ENCODE data around the gene RPL11.
A peak's percentile ranks its signal among the peaks of the same experiment; 100 is the strongest.

The RPL11 gene

GRCh38 chr1:23695667-23696066 is 4.1 kb downstream of the RPL11 start:
- Histone ChIP-seq H3K4me1 (peaks cover 11% of the 10 kb centered on the region), H3K9me3 (peaks cover 3% of the 10 kb centered on the region; the same call in 1 of the 2 replicates), H3K27me3 (ENCODE audit: low read depth) (no peaks in the 10 kb centered on the region), H3K36me3 (replicated peaks) (peaks cover 90% of the 10 kb centered on the region), H3K4me3 (no peak overlapping the region)
- in situ Hi-C loops (cut with MboI; ENCODE audit: low sequenced_read_pairs): no loop called here
- no peak for DNase-seq (ENCODE audit: low spot score in 2 of 2)

GRCh38 chr1:23696335-23696989 is 4.9 kb downstream of the RPL11 start:
- Histone ChIP-seq H3K9me3 (no peaks in the 10 kb centered on the region), H3K4me3 (no peak overlapping the region), H3K36me3 (replicated peaks) (peaks cover 97% of the 10 kb centered on the region), H3K27me3 (ENCODE audit: low read depth) (no peaks in the 10 kb centered on the region), H3K4me1 (peaks cover 11% of the 10 kb centered on the region)
- no peak for DNase-seq (ENCODE audit: low spot score in 2 of 2)
- in situ Hi-C loops (cut with MboI; ENCODE audit: low sequenced_read_pairs): no loop called here

- Histone ChIP-seq H3K27me3 (ENCODE audit: low read depth) (no peaks in the 10 kb centered on the region), H3K36me3 (replicated peaks) (peaks cover 97% of the 10 kb centered on the region), H3K9me3 (no peaks in the 10 kb centered on the region), H3K4me1 (peaks cover 11% of the 10 kb centered on the region), H3K4me3 (no peak overlapping the region)
- in situ Hi-C loops (cut with MboI; ENCODE audit: low sequenced_read_pairs): no loop called here
- DNase-seq (ENCODE audit: low spot score in 2 of 2): no peak
These were observed 6.9 kb downstream of the RPL11 start for GRCh38 chr1:23698466-23698865.

- DNase-seq (ENCODE audit: low spot score in 2 of 2): no peak
- in situ Hi-C loops (cut with MboI; ENCODE audit: low sequenced_read_pairs): no loop called here
- peaks cover 8% of the 10 kb centered on the region for H3K4me1 ChIP-seq
- H3K27me3 ChIP-seq (ENCODE audit: low read depth): no peaks in the 10 kb centered on the region
- H3K4me3 ChIP-seq: no peak overlapping the region
- no peaks in the 10 kb centered on the region for H3K9me3 ChIP-seq
- H3K36me3 ChIP-seq (replicated peaks): peaks cover 94% of the 10 kb centered on the region
These were observed 7.9 kb downstream of the RPL11 start for GRCh38 chr1:23699280-23700179.

- Histone ChIP-seq H3K36me3 (replicated peaks) (peaks cover 85% of the 10 kb centered on the region), H3K4me3 (no peak overlapping the region), H3K4me1 (no peaks in the 10 kb centered on the region), H3K27me3 (ENCODE audit: low read depth) (no peaks in the 10 kb centered on the region), H3K9me3 (no peaks in the 10 kb centered on the region)
- DNase-seq (ENCODE audit: low spot score in 2 of 2): no peak
- in situ Hi-C loops (cut with MboI; ENCODE audit: low sequenced_read_pairs): no loop called here
These were observed 9.7 kb downstream of the RPL11 start for GRCh38 chr1:23701310-23701709.

GRCh38 chr1:23701996-23702395 is 10.4 kb downstream of the RPL11 start:
- H3K27me3 ChIP-seq (ENCODE audit: low read depth): no peaks in the 10 kb centered on the region
- H3K9me3 ChIP-seq: no peaks in the 10 kb centered on the region
- H3K4me1 ChIP-seq: no peaks in the 10 kb centered on the region
- no peak overlapping the region for H3K4me3 ChIP-seq
- H3K36me3 ChIP-seq (replicated peaks): peaks cover 78% of the 10 kb centered on the region
- in situ Hi-C loops (cut with MboI; ENCODE audit: low sequenced_read_pairs): no loop called here
- no peak for DNase-seq (ENCODE audit: low spot score in 2 of 2)

- peaks cover 48% of the 10 kb centered on the region for H3K36me3 ChIP-seq (replicated peaks)
- in situ Hi-C loops (cut with MboI; ENCODE audit: low sequenced_read_pairs): no loop called here
These were observed 13.4 kb downstream of the RPL11 start for GRCh38 chr1:23704834-23705495.

GRCh38 chr1:23709229-23709628 is 17.6 kb downstream of the RPL11 start:
- H3K27me3 ChIP-seq (ENCODE audit: low read depth): no peaks in the 10 kb centered on the region
- H3K4me1 ChIP-seq: no peaks in the 10 kb centered on the region
- in situ Hi-C loops (cut with MboI; ENCODE audit: low sequenced_read_pairs): no loop called here
- no peaks in the 10 kb centered on the region for H3K9me3 ChIP-seq
- H3K4me3 ChIP-seq: no peak overlapping the region
- H3K36me3 ChIP-seq (replicated peaks): peaks cover 11% of the 10 kb centered on the region
- DNase-seq (ENCODE audit: low spot score in 2 of 2): no peak

More at GRCh38 chr1:23704834-23705495, 13.4 kb downstream of the RPL11 start:
- Histone ChIP-seq H3K4me3 (no peak overlapping the region), H3K4me1 (no peaks in the 10 kb centered on the region), H3K9me3 (no peaks in the 10 kb centered on the region), H3K27me3 (ENCODE audit: low read depth) (no peaks in the 10 kb centered on the region)
- DNase-seq (ENCODE audit: low spot score in 2 of 2): no peak

GRCh38 chr1:23718482-23718881 is 26.9 kb downstream of the RPL11 start:
- peak; percentile 62 to 82 for DNase-seq (ENCODE audit: low spot score in 2 of 2)
- H3K27me3 ChIP-seq (ENCODE audit: low read depth): no peaks in the 10 kb centered on the region
- H3K36me3 ChIP-seq (replicated peaks): no peaks in the 10 kb centered on the region; the same call in 1 of the 2 replicates
- no peak overlapping the region for H3K4me3 ChIP-seq
- H3K4me1 ChIP-seq: no peaks in the 10 kb centered on the region
- in situ Hi-C loops (cut with MboI; ENCODE audit: low sequenced_read_pairs): no loop called here
- no peaks in the 10 kb centered on the region for H3K9me3 ChIP-seq

- in situ Hi-C loops (cut with MboI; ENCODE audit: low sequenced_read_pairs): no loop called here
- DNase-seq (ENCODE audit: low spot score in 2 of 2): no peak
These were observed 27.7 kb downstream of the RPL11 start for GRCh38 chr1:23719162-23719820.

GRCh38 chr1:23720256-23720995 is 28.8 kb downstream of the RPL11 start:
- no peak overlapping the region for H3K4me3 ChIP-seq
- in situ Hi-C loops (cut with MboI; ENCODE audit: low sequenced_read_pairs): no loop called here
- no peaks in the 10 kb centered on the region for H3K9me3 ChIP-seq
- no peaks in the 10 kb centered on the region for H3K27me3 ChIP-seq (ENCODE audit: low read depth)
- H3K4me1 ChIP-seq: no peaks in the 10 kb centered on the region
- no peaks in the 10 kb centered on the region; the same call in 1 of the 2 replicates for H3K36me3 ChIP-seq (replicated peaks)
- no peak for DNase-seq (ENCODE audit: low spot score in 2 of 2)

More at GRCh38 chr1:23719162-23719820, 27.7 kb downstream of the RPL11 start:
- Histone ChIP-seq H3K9me3 (no peaks in the 10 kb centered on the region), H3K36me3 (replicated peaks) (no peaks in the 10 kb centered on the region; the same call in 1 of the 2 replicates), H3K4me3 (no peak overlapping the region), H3K4me1 (no peaks in the 10 kb centered on the region), H3K27me3 (ENCODE audit: low read depth) (no peaks in the 10 kb centered on the region)

- H3K4me3 ChIP-seq: no peak overlapping the region
- in situ Hi-C loops (cut with MboI; ENCODE audit: low sequenced_read_pairs): no loop called here
- no peaks in the 10 kb centered on the region for H3K4me1 ChIP-seq
These were observed 31.0 kb downstream of the RPL11 start for GRCh38 chr1:23722652-23723051.

GRCh38 chr1:23726686-23727085 is 35.1 kb downstream of the RPL11 start:
- DNase-seq (ENCODE audit: low spot score in 2 of 2): no peak
- Histone ChIP-seq H3K4me1 (no peaks in the 10 kb centered on the region), H3K4me3 (no peak overlapping the region), H3K27me3 (ENCODE audit: low read depth) (no peaks in the 10 kb centered on the region), H3K9me3 (no peaks in the 10 kb centered on the region), H3K36me3 (replicated peaks) (no peaks in the 10 kb centered on the region)
- in situ Hi-C loops (cut with MboI; ENCODE audit: low sequenced_read_pairs): no loop called here

More at GRCh38 chr1:23722652-23723051, 31.0 kb downstream of the RPL11 start:
- Histone ChIP-seq H3K36me3 (replicated peaks) (no peaks in the 10 kb centered on the region), H3K27me3 (ENCODE audit: low read depth) (no peaks in the 10 kb centered on the region), H3K9me3 (no peaks in the 10 kb centered on the region)
- DNase-seq (ENCODE audit: low spot score in 2 of 2): no peak
